ENCODE measurements around the gene FOXP1.

DNA sequence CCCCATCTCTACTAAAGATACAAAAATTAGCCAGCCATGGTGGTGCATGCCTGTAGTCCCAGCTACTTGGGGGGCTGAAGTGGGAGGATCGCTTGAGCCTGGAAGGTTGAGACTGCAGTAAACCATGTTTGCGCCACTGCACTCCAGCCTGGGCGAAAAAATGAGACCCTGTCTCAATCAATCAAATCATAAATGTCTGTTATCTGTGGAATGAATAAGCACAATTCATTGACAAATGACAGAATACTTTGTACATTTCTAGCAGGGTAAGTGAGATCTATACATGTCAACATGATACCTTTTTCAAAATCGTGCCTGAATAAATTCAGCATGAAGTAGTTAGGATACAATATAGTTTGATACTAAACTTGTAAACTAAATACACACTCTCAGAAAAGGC lies 181.2 kb downstream of the FOXP1 start:
- TF ChIP-seq CBX8 (IDR thresholded peaks at IDR 0.05; ENCODE audit: borderline replicate concordance, low read depth, low read length) (no peak), CTCF (IDR thresholded peaks at IDR 0.05; ENCODE audit: control extremely low read depth in 1 of 3, insufficient read depth in 1 of 3, low read depth in 1 of 3, low read length in 3 of 3) (no peak), USF2 (IDR thresholded peaks at IDR 0.05; ENCODE audit: low read length) (no peak), NANOG (IDR thresholded peaks at IDR 0.05; ENCODE audit: insufficient read depth, low read depth, low read length, poor library complexity, severe bottlenecking) (no peak), POLR2AphosphoS5 (IDR thresholded peaks at IDR 0.05; ENCODE audit: low read depth, low read length) (no peak)

All from H1 (cell line).